HG02885 (cell line): ENCODE measurements around the gene LMNTD2.
"Not testable (repeated sequence)": the region's sequence is repeated elsewhere in the genome, so short reads cannot be mapped to it uniquely, and the experiment has no call there.

ENCODE experiments used
- ATAC-seq: cut with Tn5 transposase; IDR thresholded peaks from one replicate; pipeline ENCODE4 v1.9.1; 2021; ENCODE audit warnings: mild to moderate bottlenecking; ENCODE audit not compliant: unreplicated experiment, poor library complexity

The LMNTD2 gene

DNA sequence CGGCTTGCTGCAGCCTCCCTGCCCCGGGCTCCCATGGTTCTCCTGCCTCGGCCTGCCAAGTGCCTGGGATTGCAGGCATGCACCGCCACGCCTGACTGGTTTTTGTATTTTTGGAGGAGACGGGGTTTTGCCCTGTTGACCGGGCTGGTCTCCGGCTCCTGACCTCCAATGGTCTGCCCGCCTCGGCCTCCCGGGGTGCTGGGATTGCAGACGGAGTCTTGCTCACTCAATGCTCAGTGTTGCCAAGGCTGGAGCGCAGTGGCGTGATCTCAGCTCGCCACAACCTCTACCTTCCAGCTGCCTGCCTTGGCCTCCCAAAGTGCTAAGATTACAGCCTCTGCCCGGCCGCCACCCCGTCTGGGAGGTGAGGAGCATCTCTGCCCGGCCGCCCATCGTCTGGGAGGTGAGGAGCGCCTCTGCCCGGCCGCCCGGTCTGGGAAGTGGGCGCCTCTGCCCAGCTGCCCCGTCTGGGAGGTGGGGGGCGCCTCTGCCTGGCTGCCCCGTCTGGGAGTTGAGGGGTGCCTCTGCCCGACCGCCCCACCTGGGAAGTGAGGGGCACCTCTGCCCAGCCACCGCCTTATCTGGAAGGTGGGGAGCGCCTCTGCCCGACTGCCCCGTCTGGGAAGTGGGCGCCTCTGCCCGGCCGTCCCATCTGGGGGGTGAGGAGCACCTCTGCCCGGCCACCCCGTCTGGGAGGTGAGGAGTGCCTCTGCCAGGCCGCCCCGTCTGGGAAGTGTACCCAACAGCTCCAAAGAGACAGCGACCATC lies 43.4 kb downstream of the LMNTD2 start:
- ATAC-seq, result not testable (repeated sequence)

GRCh38 chr11:516400-516799 lies 44.1 kb downstream of the LMNTD2 start:
- no peak for ATAC-seq

DNA sequence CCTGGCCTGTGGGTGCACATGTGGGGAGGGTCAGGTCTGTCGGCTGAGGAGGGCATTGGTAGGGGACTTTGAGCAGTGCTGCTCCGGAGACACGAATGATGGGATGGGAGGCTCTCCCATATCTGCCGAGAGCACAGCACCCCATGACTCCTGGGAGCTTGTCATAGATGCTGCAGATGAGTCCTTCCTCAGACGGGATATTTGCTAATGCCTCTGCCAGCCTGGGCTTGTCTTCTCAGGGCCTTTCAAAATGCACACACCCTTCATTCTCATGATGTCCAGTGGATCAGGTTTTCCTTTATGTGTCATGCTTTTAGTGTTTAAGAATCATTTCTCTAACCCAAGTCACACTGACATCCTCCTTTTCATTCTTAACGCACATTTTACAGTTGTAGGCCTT lies 45.4 kb downstream of the LMNTD2 start:
- no peak for ATAC-seq

GRCh38 chr11:514606-515005 lies 45.9 kb downstream of the LMNTD2 start:
- ATAC-seq, result no peak

- ATAC-seq, result no peak
Measured at GRCh38 chr11:512761-513595, 47.6 kb downstream of the LMNTD2 start.

DNA sequence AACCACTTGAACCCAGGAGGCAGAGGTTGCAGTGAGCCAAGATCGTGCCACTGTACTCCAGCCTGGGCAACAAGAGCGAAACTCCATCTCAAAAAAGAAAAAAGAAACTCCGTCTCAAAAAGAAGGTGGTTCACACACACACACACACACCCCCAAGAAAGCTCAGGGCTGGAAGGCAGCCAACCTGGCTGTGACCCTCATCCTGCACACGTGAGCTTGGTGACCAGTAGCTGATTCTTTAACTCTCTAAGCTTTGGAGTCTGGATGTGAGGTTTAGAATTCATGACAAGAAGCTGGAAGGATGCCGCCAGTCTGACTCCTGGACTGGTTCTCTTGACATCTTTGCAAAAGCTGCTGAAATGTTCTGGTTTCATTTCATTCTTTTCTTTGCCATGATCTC lies 51.6 kb downstream of the LMNTD2 start:
- ATAC-seq, result no peak

DNA sequence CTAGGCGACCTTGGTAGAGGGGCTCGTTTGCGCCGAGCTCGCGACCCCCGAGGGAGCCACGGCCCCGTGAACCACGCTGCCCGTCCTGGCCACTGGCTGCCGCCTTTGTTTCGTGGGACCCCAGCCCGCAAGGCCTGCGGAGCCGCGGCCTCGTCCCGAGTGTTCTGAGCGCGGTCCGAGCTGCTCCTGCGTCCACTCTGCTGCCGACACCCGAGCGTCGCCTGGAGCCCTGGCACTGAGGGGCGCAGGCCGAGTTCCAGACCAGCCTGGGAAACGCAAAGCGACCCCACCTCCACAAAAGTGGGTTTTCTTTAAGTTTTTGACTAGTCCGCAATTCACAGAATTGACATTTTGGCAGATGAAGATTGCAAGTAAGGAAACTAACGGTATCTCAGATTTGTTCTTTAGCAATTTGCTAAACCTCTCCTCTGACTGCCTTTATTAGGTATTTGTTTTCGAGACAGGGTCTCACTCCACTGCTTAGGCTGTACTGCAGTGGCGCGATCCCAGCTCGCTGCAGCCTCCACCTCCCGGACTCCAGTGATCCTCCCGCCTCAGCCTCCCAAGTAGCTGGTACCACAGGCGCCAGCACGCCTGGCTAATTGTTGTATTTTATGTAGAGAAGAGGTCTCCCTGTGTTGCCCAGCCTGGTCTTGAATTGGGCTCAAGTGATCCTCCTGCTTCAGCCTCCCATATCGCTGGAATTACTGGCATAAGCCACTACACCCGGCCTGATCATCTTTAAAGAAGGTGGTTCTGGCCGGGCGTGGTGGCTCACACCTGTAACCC lies 52.6 kb downstream of the LMNTD2 start:
- no peak for ATAC-seq

DNA sequence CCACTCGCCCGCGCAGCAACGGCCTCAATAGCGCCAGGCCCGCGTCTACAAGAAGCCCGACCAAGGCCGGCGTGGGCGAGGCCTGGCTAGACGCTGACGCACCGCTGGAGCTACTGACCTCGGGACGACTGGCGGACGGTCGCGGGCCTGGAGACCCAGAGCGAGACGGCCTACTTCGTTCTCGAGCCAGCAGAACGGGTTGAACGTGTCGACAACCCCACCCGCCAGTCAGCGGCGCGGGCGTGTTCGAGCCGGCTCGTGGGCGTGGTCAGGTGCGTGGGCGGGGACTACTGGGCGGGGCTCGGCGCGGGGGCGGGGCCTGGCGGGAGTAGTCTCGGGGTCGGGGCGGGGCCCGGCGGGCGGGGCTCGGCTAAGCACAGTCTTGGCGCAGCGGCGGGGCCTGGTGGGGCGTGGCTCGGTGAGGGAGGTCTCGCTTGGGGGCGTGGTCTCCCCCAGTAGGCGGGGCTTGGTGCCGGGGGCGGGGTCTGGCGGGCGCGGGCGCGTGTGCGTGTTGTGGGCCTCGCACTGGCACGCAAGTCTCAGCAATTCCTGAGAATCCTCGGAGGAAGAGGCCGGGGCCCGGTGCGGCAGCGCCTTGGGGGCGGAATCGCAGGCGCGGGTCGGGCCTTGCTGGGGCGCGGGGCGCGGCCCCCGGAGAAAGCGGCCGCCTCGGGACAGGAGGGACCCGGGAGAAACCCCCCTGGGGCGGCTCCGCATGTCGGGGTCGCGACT lies 53.4 kb downstream of the LMNTD2 start, which contains the start of gene RNH1:
Gene RNH1 (minus strand): TSS at position 248 of the 732 bp plus-strand sequence. CDS start 5,080 bp downstream, outside the sequence.
- ATAC-seq, result peak; percentile 59

DNA sequence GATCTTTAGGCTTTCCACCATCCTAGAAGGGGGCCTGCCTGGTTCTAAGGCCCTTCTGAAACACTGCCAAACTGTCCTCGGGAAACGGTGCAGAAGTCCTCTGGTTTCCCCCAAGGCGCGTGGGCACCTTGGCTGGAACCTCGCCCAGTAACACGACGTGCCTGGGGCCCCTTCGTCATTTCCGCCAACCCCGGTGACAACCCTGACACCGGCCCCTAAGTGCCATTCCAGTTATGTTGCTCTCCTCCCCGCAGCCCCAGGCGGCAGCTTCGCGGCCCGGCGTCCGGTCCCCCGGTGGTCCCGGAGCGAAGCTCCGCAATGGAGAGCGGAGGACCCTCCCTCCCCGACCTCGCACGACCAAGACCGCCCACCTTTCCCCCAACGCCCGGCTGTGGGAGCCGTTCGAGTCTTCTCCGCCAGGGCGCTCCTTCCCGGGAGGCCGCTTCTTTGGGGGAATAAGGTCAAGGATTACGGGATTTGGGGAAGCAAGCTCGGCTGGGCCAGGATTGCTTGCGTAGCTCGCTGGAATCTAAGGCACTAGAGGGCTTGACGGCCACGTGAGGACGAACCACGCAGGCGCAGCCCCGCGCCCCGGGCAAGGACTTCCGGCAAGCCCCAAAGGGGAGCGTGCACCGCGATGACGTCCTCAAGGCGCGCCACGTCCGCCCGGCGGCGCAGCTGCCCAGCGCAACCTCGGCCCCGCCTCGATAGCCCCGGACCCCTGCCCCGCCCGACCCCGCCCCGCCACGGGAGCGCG lies 54.1 kb downstream of the LMNTD2 start:
- ATAC-seq, result peak; percentile 66

DNA sequence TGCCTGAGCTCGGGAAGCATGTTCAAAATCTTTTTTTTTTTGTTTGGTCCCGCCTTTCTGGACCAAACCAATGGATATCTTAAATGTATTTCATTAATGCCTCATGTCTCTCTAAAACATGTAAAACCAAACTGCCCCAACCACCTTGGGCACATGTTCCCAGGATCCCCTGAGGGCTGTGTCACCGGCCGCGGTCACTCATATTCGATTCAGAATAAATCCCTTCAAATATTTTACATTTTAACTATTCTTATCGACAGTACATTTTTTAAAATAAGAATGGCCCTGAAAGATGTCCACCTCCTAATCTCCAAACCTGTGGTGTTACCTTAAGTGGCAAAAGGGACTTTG lies 55.6 kb downstream of the LMNTD2 start:
- ATAC-seq, result no peak
